ENCODE results near the gene GTPBP1.

GTPBP1 gene

GRCh38 chr22:38755155-38755910, 49.6 kb downstream of the GTPBP1 start:
- Histone ChIP-seq H3K4me1 (ENCODE audit: low read length) (peaks cover 48% of the 10 kb centered on the region), H2AFZ (ENCODE audit: low read length) (no peak overlapping the region), H3K27me3 (replicated peaks; ENCODE audit: insufficient read depth, low read length) (no peaks in the 10 kb centered on the region), H3K79me2 (ENCODE audit: low read length) (peaks cover 55% of the 10 kb centered on the region), H3K4me2 (ENCODE audit: low read depth, low read length) (peak overlapping the region; percentile 98), H3K4me3 (ENCODE audit: low read length) (peak overlapping the region; percentile 68), H3K9me2 (replicated peaks; ENCODE audit: insufficient read depth, low read length) (no peaks in the 10 kb centered on the region), H3K9me3 (replicated peaks; ENCODE audit: insufficient read depth, low read length) (no peaks in the 10 kb centered on the region), H3K36me3 (replicated peaks; ENCODE audit: insufficient read depth, low read length) (peaks cover 12% of the 10 kb centered on the region; the same call in 1 of the 2 replicates), H4K20me1 (ENCODE audit: insufficient read depth, low read length) (no peaks in the 10 kb centered on the region), H3F3A (ENCODE audit: insufficient read depth, low read length) (peaks cover 45% of the 10 kb centered on the region), H3K27ac (ENCODE audit: low read length) (peak overlapping the region; percentile 91), H3K9ac (ENCODE audit: low read length) (peak overlapping the region; percentile 72)
- DNase-seq = peak; percentile 75
- no peak for TF ChIP-seq EZH2phosphoT487 (IDR thresholded peaks at IDR 0.05; ENCODE audit: low read length)
- TF ChIP-seq EZH2 (optimal IDR thresholded peaks at IDR 0.05; ENCODE audit: low read depth, low read length) = no peak
- TF ChIP-seq CTCF (IDR thresholded peaks at IDR 0.05; ENCODE audit: low read length) = no peak

- peaks cover 42% of the 10 kb centered on the region for H3F3A ChIP-seq (ENCODE audit: insufficient read depth, low read length)
- no peaks in the 10 kb centered on the region for H3K9me2 ChIP-seq (replicated peaks; ENCODE audit: insufficient read depth, low read length)
- peak; percentile 89 for DNase-seq
- H3K4me1 ChIP-seq (ENCODE audit: low read length) = peaks cover 42% of the 10 kb centered on the region
- H3K4me2 ChIP-seq (ENCODE audit: low read depth, low read length) = peak within 1 kb of the TSS; percentile 98
- no peak for TF ChIP-seq EZH2 (optimal IDR thresholded peaks at IDR 0.05; ENCODE audit: low read depth, low read length)
- no peak for TF ChIP-seq EZH2phosphoT487 (IDR thresholded peaks at IDR 0.05; ENCODE audit: low read length)
- no peak for TF ChIP-seq CTCF (IDR thresholded peaks at IDR 0.05; ENCODE audit: low read length)
- H3K27ac ChIP-seq (ENCODE audit: low read length) = peak within 1 kb of the TSS; percentile 91
- peak within 1 kb of the TSS; percentile 77 for H2AFZ ChIP-seq (ENCODE audit: low read length)
- H3K79me2 ChIP-seq (ENCODE audit: low read length) = peaks cover 48% of the 10 kb centered on the region
- peaks cover 6% of the 10 kb centered on the region; the same call in 1 of the 2 replicates for H3K36me3 ChIP-seq (replicated peaks; ENCODE audit: insufficient read depth, low read length)
- H3K9ac ChIP-seq (ENCODE audit: low read length) = peak within 1 kb of the TSS; percentile 81
- no peaks in the 10 kb centered on the region for H4K20me1 ChIP-seq (ENCODE audit: insufficient read depth, low read length)
- H3K27me3 ChIP-seq (replicated peaks; ENCODE audit: insufficient read depth, low read length) = no peaks in the 10 kb centered on the region
- H3K4me3 ChIP-seq (ENCODE audit: low read length) = peak within 1 kb of the TSS; percentile 87
- H3K9me3 ChIP-seq (replicated peaks; ENCODE audit: insufficient read depth, low read length) = no peaks in the 10 kb centered on the region
Observed at GRCh38 chr22:38755911-38756532, 50.3 kb downstream of the GTPBP1 start, which contains the start of gene SUN2. Gene SUN2, minus strand, starts transcription at chr22:38755998. Its CDS starts 3,370 bp downstream, at chr22:38752628.

GRCh38 chr22:38756711-38757463, 51.1 kb downstream of the GTPBP1 start:
- Histone ChIP-seq H4K20me1 (ENCODE audit: insufficient read depth, low read length) (no peaks in the 10 kb centered on the region), H2AFZ (ENCODE audit: low read length) (no peak overlapping the region), H3K4me2 (ENCODE audit: low read depth, low read length) (peak overlapping the region; percentile 86), H3F3A (ENCODE audit: insufficient read depth, low read length) (peaks cover 34% of the 10 kb centered on the region), H3K4me1 (ENCODE audit: low read length) (peaks cover 33% of the 10 kb centered on the region), H3K9me3 (replicated peaks; ENCODE audit: insufficient read depth, low read length) (no peaks in the 10 kb centered on the region), H3K27ac (ENCODE audit: low read length) (no peak overlapping the region; the same call in 1 of the 2 replicates), H3K79me2 (ENCODE audit: low read length) (peaks cover 43% of the 10 kb centered on the region), H3K36me3 (replicated peaks; ENCODE audit: insufficient read depth, low read length) (peaks cover 6% of the 10 kb centered on the region; the same call in 1 of the 2 replicates), H3K9ac (ENCODE audit: low read length) (peak overlapping the region; percentile 81; the same call in 1 of the 2 replicates), H3K9me2 (replicated peaks; ENCODE audit: insufficient read depth, low read length) (no peaks in the 10 kb centered on the region), H3K4me3 (ENCODE audit: low read length) (peak overlapping the region; percentile 87), H3K27me3 (replicated peaks; ENCODE audit: insufficient read depth, low read length) (no peaks in the 10 kb centered on the region)
- no peak for DNase-seq
- TF ChIP-seq CTCF (IDR thresholded peaks at IDR 0.05; ENCODE audit: low read length) (no peak), EZH2phosphoT487 (IDR thresholded peaks at IDR 0.05; ENCODE audit: low read length) (no peak)

All from MM.1S (cell line).